GM21423 (cell line): ENCODE results near the gene SLC38A9.

Source experiments
- ATAC-seq: cut with Tn5 transposase; IDR thresholded peaks from one replicate; pipeline ENCODE4 v1.9.1; 2021; ENCODE audit warnings: mild to moderate bottlenecking, moderate library complexity; ENCODE audit not compliant: unreplicated experiment

SLC38A9 gene

GRCh38 chr5:55584398-55585205, 127.5 kb downstream of the SLC38A9 start:
- ATAC-seq = no peak

GRCh38 chr5:55583578-55583977, 128.5 kb downstream of the SLC38A9 start:
- no peak for ATAC-seq

- ATAC-seq = no peak
Measured at GRCh38 chr5:55582256-55582655, 129.9 kb downstream of the SLC38A9 start.

GRCh38 chr5:55580042-55580441, 132.1 kb downstream of the SLC38A9 start:
- ATAC-seq = no peak

- no peak for ATAC-seq
Measured at GRCh38 chr5:55578771-55579170, 133.4 kb downstream of the SLC38A9 start.

GRCh38 chr5:55577353-55578060, 134.6 kb downstream of the SLC38A9 start:
- no peak for ATAC-seq

- no peak for ATAC-seq
Measured at GRCh38 chr5:55576661-55577060, 135.5 kb downstream of the SLC38A9 start.
